ENCODE results near the gene ETHE1. TPM values are rescaled to one million over a fixed set of nuclear protein-coding genes. Genes with fewer than 3 reads are reported as not detected.

ETHE1 gene
- polyA plus RNA-seq, 1 donor from 2014 or later, result 40.9 TPM

- H3K4me2 ChIP-seq (ENCODE audit: low read length), result no peak overlapping the region
- no peak overlapping the region for H3K9ac ChIP-seq (ENCODE audit: low read length)
- H3K36me3 ChIP-seq (ENCODE audit: insufficient read depth, low read length), result no peaks in the 10 kb centered on the region
- H3K27ac ChIP-seq (ENCODE audit: low read length), result no peak overlapping the region
- H2AFZ ChIP-seq (ENCODE audit: low read depth, low read length), result no peak overlapping the region
- H3F3A ChIP-seq (ENCODE audit: insufficient read depth, low read length, poor library complexity, severe bottlenecking), result no peaks in the 10 kb centered on the region
- TF ChIP-seq MXI1 (conservative IDR thresholded peaks at IDR 0.05; ENCODE audit: poor library complexity, severe bottlenecking), result no peak
- no peak for TF ChIP-seq EP300 (conservative IDR thresholded peaks at IDR 0.05; ENCODE audit: poor library complexity, severe bottlenecking)
- TF ChIP-seq, protein P1, sequence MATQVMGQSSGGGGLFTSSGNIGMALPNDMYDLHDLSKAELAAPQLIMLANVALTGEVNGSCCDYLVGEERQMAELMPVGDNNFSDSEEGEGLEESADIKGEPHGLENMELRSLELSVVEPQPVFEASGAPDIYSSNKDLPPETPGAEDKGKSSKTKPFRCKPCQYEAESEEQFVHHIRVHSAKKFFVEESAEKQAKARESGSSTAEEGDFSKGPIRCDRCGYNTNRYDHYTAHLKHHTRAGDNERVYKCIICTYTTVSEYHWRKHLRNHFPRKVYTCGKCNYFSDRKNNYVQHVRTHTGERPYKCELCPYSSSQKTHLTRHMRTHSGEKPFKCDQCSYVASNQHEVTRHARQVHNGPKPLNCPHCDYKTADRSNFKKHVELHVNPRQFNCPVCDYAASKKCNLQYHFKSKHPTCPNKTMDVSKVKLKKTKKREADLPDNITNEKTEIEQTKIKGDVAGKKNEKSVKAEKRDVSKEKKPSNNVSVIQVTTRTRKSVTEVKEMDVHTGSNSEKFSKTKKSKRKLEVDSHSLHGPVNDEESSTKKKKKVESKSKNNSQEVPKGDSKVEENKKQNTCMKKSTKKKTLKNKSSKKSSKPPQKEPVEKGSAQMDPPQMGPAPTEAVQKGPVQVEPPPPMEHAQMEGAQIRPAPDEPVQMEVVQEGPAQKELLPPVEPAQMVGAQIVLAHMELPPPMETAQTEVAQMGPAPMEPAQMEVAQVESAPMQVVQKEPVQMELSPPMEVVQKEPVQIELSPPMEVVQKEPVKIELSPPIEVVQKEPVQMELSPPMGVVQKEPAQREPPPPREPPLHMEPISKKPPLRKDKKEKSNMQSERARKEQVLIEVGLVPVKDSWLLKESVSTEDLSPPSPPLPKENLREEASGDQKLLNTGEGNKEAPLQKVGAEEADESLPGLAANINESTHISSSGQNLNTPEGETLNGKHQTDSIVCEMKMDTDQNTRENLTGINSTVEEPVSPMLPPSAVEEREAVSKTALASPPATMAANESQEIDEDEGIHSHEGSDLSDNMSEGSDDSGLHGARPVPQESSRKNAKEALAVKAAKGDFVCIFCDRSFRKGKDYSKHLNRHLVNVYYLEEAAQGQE (IDR thresholded peaks at IDR 0.05; ENCODE audit: borderline replicate concordance), result no peak
- TF ChIP-seq TAF1 (IDR thresholded peaks at IDR 0.05; ENCODE audit: low read depth), result no peak
- TF ChIP-seq SMC3 (conservative IDR thresholded peaks at IDR 0.05; ENCODE audit: poor library complexity), result no peak
- peaks cover 12% of the 10 kb centered on the region for H3K79me2 ChIP-seq (replicated peaks; ENCODE audit: insufficient read depth, low read length)
- no peaks in the 10 kb centered on the region for H3K27me3 ChIP-seq (ENCODE audit: insufficient read depth, low read depth, low read length)
- no peaks in the 10 kb centered on the region for H3K9me2 ChIP-seq (ENCODE audit: insufficient read depth, low read length)
- H4K20me1 ChIP-seq (ENCODE audit: insufficient read depth), result no peaks in the 10 kb centered on the region
- H3K4me3 ChIP-seq (ENCODE audit: low read length), result no peak overlapping the region
- H3K9me3 ChIP-seq (ENCODE audit: low read length), result no peaks in the 10 kb centered on the region
Measured at GRCh38 chr19:43569657-43570056, 42.7 kb upstream of the ETHE1 start.

GRCh38 chr19:43564800-43565199 is 37.8 kb upstream of the ETHE1 start:
- no peak overlapping the region for H3K27ac ChIP-seq (ENCODE audit: low read length)
- no peaks in the 10 kb centered on the region for H3K9me2 ChIP-seq (ENCODE audit: insufficient read depth, low read length)

More at GRCh38 chr19:43564800-43565199, 37.8 kb upstream of the ETHE1 start:
- no peak overlapping the region for H3K4me2 ChIP-seq (ENCODE audit: low read length)
- H3K9me3 ChIP-seq (ENCODE audit: low read length), result no peaks in the 10 kb centered on the region
- H3K27me3 ChIP-seq (ENCODE audit: insufficient read depth, low read depth, low read length), result no peaks in the 10 kb centered on the region
- H3F3A ChIP-seq (ENCODE audit: insufficient read depth, low read length, poor library complexity, severe bottlenecking), result no peaks in the 10 kb centered on the region
- H3K36me3 ChIP-seq (ENCODE audit: insufficient read depth, low read length), result no peaks in the 10 kb centered on the region
- no peak overlapping the region for H3K9ac ChIP-seq (ENCODE audit: low read length)
- no peak overlapping the region for H3K4me3 ChIP-seq (ENCODE audit: low read length)
- peaks cover 3% of the 10 kb centered on the region for H3K79me2 ChIP-seq (replicated peaks; ENCODE audit: insufficient read depth, low read length)
- H4K20me1 ChIP-seq (ENCODE audit: insufficient read depth), result no peaks in the 10 kb centered on the region
- no peak for TF ChIP-seq EP300 (conservative IDR thresholded peaks at IDR 0.05; ENCODE audit: poor library complexity, severe bottlenecking)
- no peak for TF ChIP-seq TAF1 (IDR thresholded peaks at IDR 0.05; ENCODE audit: low read depth)
- no peak for TF ChIP-seq MXI1 (conservative IDR thresholded peaks at IDR 0.05; ENCODE audit: poor library complexity, severe bottlenecking)
- no peak for TF ChIP-seq POLR2AphosphoS5 (IDR thresholded peaks at IDR 0.05)
- TF ChIP-seq, protein P2, sequence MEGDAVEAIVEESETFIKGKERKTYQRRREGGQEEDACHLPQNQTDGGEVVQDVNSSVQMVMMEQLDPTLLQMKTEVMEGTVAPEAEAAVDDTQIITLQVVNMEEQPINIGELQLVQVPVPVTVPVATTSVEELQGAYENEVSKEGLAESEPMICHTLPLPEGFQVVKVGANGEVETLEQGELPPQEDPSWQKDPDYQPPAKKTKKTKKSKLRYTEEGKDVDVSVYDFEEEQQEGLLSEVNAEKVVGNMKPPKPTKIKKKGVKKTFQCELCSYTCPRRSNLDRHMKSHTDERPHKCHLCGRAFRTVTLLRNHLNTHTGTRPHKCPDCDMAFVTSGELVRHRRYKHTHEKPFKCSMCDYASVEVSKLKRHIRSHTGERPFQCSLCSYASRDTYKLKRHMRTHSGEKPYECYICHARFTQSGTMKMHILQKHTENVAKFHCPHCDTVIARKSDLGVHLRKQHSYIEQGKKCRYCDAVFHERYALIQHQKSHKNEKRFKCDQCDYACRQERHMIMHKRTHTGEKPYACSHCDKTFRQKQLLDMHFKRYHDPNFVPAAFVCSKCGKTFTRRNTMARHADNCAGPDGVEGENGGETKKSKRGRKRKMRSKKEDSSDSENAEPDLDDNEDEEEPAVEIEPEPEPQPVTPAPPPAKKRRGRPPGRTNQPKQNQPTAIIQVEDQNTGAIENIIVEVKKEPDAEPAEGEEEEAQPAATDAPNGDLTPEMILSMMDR (IDR thresholded peaks at IDR 0.05; ENCODE audit: poor library complexity, severe bottlenecking), result no peak
- TF ChIP-seq, protein P1 (IDR thresholded peaks at IDR 0.05; ENCODE audit: borderline replicate concordance), result no peak
- no peak for TF ChIP-seq RAD21 (conservative IDR thresholded peaks at IDR 0.05)
- no peak overlapping the region for H2AFZ ChIP-seq (ENCODE audit: low read depth, low read length)
